NCI-H2081 treated with DMSO at 0.1 percent for 48 hours (cell line): ENCODE measurements around the gene DDX24.
"Not testable (repeated sequence)": the region's sequence is repeated elsewhere in the genome, so short reads cannot be mapped to it uniquely, and the experiment has no call there.

Experiments used
- DNase-seq: peaks from one replicate; lab custom pipeline; 2025; lab: John Stamatoyannopoulos, UW

Gene DDX24

GRCh38 chr14:94079891-94080620 is 946 bp downstream of the DDX24 start:
- no peak for DNase-seq

GRCh38 chr14:94077823-94078222 is 3.2 kb downstream of the DDX24 start:
- DNase-seq: no peak

- no peak for DNase-seq
Observed at GRCh38 chr14:94077111-94077821, 3.7 kb downstream of the DDX24 start.

DNA sequence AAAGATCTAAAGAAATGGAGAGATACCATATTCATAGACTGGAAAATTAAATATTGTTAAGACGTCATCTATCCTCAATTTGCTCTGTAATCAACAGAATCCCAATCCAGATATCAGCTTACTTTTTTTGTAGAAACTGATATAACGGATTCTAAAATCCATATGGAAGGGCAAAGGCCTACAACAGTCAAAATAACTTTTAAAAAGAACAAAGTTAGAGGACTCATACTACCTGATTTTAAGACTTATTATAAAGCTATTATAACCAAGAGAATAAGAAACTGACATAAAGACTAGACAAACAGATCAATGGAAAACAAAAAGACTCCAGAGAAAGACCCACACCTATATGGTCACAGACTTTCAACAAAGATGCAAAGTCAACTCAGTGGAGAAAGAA is 6.0 kb downstream of the DDX24 start:
- no peak for DNase-seq

DNA sequence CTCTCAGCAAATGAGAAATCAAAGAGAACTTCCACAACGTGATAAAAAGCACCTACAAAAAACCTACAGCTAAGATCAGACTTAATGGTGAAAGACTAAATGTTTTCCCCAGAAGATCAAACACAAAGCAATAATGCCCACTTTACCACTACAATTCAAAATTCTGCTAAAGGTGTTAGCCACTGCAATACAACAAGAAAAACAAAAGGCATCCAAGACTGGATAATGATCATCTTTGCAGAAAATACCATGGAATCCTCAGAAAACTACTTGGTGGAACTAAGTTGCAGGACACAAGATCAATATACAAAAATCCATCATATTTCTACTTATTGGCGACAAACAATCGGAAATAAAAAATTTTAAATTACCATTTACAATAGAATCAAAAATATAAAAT is 6.5 kb downstream of the DDX24 start:
- DNase-seq: no peak

DNA sequence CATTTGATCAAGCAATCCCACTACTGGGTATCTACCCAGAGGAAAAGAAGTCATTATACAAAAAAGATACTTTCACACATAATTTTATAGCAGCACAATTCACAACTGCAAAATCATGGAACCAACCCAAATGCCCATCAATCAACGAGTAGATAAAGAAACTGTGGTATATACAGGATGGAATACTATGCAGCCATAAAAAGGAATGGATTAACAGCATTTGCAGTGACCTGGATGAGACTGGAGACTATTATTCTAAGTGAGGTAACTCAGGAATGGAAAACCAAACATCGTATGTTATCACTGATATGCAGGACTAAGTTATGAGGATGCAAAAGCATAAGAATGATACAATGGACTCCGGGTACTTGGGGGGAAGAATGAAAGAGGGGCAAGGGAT is 8.9 kb downstream of the DDX24 start:
- DNase-seq: not testable (repeated sequence)

DNA sequence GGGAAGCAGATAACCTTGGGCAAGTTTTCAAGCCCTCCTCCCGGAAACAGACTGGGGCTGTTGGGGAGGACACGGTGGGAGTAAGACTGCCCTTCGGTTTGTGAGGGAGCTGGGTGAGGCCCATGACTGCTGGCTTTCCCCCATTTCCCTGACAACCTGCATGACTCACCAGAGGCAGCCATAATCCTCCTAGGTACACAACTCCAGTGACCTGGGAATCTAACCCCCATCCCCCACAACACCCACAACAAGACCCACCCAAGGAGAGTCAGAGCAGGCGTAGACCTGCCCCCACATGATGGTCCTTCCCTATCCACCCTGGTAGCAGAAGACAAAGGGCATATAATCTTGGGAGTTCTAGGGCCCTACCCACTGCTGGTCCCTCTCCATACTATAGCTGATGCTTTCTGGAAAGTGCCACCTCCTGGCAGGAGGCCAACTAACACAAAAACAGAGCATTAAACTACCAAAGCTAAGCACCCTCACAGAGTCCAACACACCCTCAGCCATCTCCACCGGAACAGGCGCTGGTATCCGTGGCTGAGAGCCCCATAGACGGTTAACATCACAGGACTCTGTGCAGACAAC is 14.8 kb downstream of the DDX24 start:
- DNase-seq: no peak

DNA sequence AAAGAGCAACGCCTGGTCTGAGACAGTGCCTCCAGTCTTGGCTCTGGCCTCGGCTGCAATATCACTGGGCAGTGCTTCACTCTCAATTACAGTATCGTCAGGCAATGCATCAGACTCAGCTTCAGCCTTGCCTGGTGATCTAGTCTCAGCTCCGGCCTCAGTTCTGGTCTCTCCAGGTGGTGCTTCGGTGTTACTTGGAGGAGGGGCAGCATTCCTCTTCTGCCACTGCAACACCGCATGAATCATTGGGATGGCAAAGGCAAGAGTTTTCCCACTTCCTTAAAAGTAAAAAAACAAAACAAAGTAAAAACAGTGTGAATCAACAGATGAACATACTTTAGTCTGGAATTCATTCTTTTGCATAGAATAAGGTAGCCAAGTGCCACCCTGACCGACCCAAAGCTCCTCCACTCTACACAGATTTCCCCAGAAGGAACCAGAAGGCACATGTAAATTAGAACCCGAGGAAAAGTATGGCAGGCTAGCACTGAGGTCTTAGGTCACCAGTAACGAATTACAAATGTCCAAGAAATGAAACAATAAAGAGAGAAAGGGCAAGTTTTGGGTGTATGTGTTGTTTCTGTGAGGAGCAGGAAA is 18.6 kb downstream of the DDX24 start:
- no peak for DNase-seq

GRCh38 chr14:94059998-94060397 is 21.0 kb downstream of the DDX24 start:
- no peak for DNase-seq

- no peak for DNase-seq
Observed at GRCh38 chr14:94058674-94059138, 22.3 kb downstream of the DDX24 start.

DNA sequence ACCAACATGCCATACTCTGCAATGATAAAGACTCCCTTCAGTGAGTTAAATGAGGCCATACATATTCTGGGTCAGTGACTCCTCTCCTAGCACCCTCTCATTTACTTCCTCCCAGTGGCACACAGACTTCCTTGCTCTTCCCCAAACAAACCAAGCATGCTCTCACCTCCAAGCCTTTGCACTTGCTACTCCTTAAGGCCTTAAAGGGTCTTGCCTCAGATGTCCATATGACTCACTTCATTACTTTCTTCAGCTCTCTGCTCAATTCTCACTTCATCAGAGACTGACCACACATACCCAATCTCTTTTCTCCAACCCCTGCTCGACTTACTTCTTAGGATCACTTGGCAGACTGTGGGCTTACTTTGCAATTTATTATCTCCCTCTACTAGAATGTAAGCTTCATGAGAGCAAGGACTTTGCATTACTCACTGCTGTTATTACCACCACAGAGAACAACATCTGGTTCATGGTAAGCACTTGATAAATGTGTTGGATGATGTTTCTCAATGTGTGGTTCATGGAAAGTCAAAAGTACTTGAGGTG is 22.8 kb downstream of the DDX24 start:
- DNase-seq: no peak

DNA sequence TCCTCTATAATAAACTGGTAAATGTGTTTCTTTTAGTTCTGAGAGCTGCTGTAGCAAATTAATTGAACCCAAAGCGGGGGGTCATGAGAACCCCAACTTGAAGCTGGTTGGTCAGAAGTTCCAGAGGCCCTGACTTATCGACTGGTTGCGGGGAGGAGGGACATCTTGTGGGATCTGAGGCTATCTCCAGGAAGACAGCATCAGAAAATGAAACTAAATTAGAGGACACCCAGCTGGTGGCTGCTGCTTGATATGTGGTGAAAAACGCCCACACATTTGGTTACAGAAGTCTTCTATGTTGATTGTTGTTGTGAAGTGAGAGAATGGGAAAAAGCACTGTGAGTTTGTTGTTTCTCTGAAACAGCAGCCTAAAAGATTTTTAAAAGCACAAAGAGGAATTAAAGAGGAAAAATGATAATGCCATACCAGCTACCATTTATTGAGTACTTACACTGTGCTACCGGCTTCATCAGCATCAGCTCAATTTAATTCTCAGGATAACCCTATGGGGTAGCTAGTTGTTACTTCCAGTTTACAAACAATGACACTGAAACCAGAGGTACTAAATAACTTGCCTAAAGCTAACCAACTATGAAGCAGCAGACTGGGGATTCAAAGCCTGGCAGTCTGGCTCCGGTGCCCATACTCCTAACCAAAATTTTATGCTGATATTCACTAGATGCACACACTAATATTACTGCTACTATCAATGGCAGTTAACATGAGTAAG is 24.3 kb downstream of the DDX24 start:
- DNase-seq: no peak

- DNase-seq: no peak
Observed at GRCh38 chr14:94054936-94055335, 26.1 kb downstream of the DDX24 start.

GRCh38 chr14:94054401-94054800 is 26.6 kb downstream of the DDX24 start:
- DNase-seq: no peak

DNA sequence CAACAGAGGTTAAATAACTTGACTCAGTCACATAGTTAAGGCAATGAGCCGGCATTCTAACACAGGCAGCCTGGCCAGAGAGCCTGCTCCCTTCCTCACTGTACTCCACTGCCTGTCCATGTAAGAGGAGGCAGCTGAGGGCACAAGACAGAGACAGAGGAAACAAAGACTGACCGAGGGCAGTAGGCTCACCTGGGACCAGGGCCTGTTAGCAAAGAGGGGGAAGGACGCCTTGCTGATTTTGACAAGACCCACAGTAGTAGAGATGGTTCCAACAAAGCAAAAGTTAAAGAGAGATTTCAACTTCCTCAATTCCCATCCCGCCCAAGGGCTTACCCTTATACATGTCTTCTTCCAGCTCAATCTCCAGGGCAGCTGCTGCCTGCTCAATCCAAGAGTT is 28.3 kb downstream of the DDX24 start:
- DNase-seq: no peak

DNA sequence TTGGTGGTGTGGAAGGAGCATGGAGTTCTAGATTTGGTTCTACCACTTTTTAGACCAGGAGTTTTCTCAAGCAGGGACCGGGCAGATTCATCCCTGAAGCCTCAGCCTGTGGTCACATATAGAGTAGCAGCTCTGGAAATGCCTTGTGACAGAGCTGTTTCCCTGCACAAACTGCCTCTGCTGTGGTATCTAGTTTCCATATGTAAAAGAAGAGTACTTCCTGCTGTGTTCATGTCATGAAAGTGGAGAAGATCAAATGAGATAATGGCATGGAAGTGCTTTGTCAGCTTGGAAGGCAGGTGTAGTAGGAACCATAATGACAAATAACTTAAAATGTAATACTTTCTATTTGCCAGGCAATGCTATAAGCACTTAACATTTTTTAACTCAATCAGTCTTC is 28.8 kb downstream of the DDX24 start:
- no peak for DNase-seq

DNA sequence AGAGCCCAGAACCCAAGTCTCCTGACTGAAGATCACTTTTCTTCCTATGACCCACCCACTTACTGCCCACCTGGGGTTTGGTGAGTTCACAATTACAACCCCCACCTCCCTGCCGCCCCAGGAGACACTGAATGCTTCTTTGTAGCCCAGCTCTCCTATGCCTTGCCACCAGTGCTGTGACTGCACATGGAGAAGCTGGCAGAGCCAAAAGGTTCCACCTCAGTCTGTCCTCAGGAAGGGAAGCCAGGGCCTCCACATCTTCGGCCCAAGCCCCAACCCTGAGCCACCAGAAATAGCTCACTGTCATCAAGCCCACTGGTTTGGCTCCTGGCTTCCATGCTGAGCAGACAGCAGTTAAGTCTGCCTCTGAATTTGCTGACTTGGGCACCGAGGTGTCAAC is 29.2 kb downstream of the DDX24 start:
- no peak for DNase-seq

GRCh38 chr14:94051115-94051514 is 29.9 kb downstream of the DDX24 start:
- no peak for DNase-seq

DNA sequence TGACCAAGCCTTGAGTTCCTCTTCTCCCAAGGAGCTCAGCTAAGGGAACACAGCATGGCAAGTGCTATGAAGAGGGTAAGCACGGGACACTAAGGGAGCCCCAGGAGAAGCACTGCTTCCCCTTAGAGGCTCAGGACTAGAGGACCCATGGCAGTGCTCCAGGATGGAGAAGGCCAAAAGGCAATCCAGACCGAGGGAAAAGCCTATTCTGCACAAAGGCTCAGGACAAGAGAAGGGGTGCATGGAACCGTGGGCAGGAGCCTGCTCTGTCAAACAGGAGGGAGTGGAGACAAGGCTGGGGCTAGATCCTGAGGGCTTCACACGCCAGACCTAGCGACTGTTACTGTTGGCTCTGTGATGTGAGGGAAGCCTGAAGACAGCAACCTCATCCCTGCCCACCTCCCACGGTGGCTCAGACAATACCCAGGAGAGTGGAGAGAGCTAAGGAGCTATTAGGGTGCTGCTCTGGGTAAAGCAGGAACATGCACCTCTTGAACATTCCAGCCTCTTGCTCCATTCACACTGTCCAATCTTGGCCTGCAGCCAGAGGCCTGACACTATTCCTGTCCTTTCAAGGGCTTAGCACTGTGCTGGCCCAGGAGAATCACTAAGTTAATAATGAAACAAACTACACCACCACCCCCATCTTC is 30.6 kb downstream of the DDX24 start:
- no peak for DNase-seq

DNA sequence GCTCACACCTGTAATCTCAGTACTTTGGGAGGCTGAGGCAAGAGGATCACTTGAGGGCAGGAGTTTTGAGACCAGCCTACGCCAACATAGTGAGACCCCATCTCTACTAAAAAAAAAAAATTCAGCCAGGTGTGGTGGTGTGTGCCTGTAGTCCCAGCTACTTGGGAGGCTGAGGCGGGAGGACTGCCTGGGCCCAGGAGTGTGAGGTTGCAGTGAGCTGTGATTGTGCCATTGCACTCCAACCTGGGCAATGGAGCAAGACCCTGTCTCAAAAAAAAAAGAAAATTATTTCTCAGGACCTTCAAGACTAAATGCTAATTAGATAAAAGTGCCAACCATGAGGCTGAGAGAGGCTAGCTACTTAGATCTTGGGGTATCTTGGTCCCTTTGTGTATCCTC is 31.4 kb downstream of the DDX24 start:
- no peak for DNase-seq
